ENCODE data around the gene SH3BP5.

Gene SH3BP5

GRCh38 chr3:15347063-15347736, 14.8 kb upstream of the SH3BP5 start:
- DNase-seq, result no peak

DNA sequence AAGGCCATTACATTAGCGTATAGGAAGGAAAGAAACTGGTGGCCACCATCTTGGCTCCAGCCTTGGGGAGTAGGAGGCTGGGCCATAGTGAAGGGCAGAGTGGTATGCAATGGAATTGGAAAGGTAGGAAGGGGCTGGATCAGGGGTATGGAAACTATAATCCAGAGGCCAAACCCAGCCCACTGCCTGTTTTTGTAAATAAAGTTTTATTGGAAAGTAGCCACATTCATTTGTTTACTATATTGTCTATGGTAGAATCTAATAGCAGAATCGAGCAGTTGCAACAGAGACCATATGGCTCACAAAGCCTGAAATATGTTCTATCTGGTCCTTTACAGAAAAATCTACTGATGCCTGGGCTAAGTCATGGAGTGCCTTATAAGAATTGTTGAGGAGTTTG, 14.1 kb upstream of the SH3BP5 start:
- DNase-seq, result no peak

GRCh38 chr3:15345608-15346137, 13.3 kb upstream of the SH3BP5 start:
- DNase-seq, result no peak

GRCh38 chr3:15345066-15345607, 12.8 kb upstream of the SH3BP5 start:
- no peak for DNase-seq

DNA sequence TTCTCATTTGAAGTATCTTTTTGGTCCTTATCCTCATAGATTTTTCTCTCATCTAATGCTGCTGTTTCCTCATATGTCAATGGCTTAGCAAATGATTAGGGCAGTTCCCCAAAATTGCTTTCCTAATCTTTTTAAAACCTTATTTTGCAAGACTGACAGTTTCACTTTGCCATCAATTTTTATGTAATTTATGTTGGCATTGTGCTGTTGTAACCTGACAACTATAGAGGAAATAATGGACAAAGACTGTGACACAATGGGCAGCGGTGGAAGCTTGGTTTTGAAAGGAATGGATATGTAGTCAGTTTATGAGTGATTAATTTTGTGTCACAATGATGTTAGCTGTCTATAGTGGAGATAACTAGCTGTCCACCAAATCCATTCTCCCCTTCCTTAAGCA, 10.6 kb upstream of the SH3BP5 start:
- DNase-seq, result no peak

GRCh38 chr3:15342246-15342645, 9.9 kb upstream of the SH3BP5 start:
- DNase-seq, result no peak

- no peak for DNase-seq
Observed at GRCh38 chr3:15341030-15341726, 8.8 kb upstream of the SH3BP5 start.

DNA sequence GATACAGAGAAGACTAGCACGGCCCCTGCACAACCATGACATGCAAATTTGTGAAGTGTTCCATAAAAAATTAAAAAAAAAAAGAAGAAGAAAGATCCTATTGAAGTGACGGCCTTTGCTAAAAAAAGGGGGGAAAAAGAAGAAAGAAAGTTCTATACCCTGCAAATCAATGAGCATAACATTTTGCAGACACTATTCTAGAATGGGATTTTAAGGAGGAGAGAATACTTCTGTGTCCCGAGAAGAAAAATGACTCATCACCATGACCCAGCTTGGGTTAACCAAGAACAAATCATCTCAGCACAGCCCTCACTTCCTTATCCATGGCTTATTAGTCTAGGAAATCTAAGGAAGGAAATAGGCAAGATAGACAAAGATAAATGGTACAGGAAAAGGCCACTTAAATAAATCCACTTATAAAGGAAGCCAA, 7.4 kb upstream of the SH3BP5 start:
- DNase-seq, result no peak

- no peak for DNase-seq
Observed at GRCh38 chr3:15339001-15339400, 6.6 kb upstream of the SH3BP5 start.

GRCh38 chr3:15337963-15338362, 5.6 kb upstream of the SH3BP5 start:
- DNase-seq, result no peak

DNA sequence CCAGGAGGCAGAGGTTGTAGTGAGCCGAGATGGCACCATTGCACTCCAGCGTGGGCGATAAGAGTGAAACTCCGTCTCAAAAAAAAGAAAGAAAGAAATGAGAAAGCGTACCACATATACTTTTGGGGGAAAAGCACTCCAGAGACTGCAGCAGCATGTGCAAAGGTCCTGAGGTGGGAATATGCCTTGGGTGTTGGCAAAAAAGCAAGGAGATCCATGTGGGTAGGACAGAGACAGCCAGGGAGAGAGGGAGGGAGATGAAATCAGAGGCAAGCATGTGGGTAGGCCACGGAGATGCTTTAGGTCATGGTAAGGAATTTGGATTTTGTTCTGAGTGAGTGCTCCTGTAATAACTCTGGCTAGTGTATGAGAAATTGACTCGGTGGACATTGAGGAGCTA, 3.7 kb upstream of the SH3BP5 start:
- no peak for DNase-seq

GRCh38 chr3:15333956-15334263, 1.5 kb upstream of the SH3BP5 start:
- no peak for DNase-seq

- DNase-seq, result no peak
Observed at GRCh38 chr3:15333099-15333955, 941 bp upstream of the SH3BP5 start.

GRCh38 chr3:15331606-15332404, 581 bp downstream of the SH3BP5 start:
- peak; percentile 58 to 64 for DNase-seq

GRCh38 chr3:15331072-15331605, 1.2 kb downstream of the SH3BP5 start:
- DNase-seq, result no peak

- DNase-seq, result no peak
Observed at GRCh38 chr3:15330031-15330596, 2.3 kb downstream of the SH3BP5 start.

GRCh38 chr3:15329046-15330005, 3.1 kb downstream of the SH3BP5 start:
- no peak for DNase-seq

GRCh38 chr3:15327941-15328340, 4.4 kb downstream of the SH3BP5 start:
- no peak for DNase-seq

GRCh38 chr3:15326673-15327072, 5.7 kb downstream of the SH3BP5 start:
- DNase-seq, result no peak

DNA sequence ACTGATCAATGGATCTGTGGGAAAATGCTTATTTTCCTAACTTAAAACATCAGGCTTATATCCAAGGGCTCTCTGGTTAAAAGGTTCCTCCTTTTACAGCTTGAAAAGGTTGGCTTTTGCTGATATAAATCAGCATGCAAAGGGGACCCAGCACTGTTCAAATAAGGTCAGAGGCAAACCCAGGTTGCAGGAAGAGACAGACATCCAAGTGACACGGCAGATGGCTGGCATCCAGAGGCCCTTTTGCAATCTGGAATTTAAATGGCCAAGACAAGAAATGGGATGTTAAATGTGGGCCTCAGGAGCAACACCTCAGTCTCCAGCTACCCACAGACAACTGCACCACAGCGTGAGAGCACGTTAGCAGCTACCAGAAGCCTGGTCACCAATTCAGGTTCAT, 6.3 kb downstream of the SH3BP5 start:
- no peak for DNase-seq

DNA sequence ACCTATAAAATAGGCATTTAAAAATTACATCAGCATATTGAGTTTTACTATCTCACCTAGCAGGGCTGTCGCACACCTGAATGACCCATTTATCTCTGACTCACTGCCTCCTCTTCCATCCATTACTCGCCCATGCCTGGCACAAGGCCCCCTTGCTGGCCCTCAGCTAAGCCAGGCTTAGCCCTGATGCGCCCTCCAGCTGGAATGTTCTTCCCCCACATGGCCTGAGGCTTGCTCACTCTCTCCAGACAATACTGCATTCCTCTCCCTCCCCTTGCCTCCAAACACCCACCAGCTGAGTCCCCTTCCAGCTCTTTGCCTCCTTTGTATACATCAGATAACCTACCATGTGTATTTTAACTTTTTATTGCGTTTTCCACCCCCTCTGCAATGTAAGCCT, 7.2 kb downstream of the SH3BP5 start:
- no peak for DNase-seq

Data from activated T-cell treated with anti-CD3 and anti-CD28 coated beads, Interleukin-2, amount 50 U/mL, for 48 hours (primary cell).